GM12873 (cell line): ENCODE measurements around the gene ZYG11A.

Source experiments
- TF ChIP-seq, protein P1 (sequence below): IDR thresholded peaks from 2 replicates; pipeline ENCODE4 v1.5.1; 2012; ENCODE audit warnings: low read depth, mild to moderate bottlenecking, moderate library complexity, low read length, control low read depth; ENCODE audit not compliant: insufficient read depth; ENCODE audit errors: missing control alignments

The ZYG11A gene

DNA sequence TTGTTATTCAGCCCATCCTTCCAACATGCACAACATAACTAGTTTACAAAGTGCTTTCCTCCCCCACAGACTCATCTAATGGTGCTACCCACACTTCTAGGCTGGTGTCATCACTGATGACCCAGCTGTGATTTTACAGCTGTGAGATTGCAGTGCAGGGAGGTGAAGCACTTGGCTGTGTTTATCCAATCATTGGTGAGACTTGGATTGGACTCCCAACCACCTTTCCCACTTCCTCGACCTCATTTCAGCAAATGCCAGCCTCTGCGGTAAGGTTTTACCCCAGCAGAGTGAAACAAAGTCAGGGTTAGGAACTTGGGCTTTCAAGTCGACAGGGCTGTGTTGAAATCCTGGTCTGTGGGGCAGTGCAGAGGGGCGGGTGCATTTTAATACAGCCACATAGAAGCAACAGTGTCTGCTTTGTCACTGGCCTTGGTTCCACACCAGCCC is 56.9 kb downstream of the ZYG11A start:
- TF ChIP-seq, protein P1, sequence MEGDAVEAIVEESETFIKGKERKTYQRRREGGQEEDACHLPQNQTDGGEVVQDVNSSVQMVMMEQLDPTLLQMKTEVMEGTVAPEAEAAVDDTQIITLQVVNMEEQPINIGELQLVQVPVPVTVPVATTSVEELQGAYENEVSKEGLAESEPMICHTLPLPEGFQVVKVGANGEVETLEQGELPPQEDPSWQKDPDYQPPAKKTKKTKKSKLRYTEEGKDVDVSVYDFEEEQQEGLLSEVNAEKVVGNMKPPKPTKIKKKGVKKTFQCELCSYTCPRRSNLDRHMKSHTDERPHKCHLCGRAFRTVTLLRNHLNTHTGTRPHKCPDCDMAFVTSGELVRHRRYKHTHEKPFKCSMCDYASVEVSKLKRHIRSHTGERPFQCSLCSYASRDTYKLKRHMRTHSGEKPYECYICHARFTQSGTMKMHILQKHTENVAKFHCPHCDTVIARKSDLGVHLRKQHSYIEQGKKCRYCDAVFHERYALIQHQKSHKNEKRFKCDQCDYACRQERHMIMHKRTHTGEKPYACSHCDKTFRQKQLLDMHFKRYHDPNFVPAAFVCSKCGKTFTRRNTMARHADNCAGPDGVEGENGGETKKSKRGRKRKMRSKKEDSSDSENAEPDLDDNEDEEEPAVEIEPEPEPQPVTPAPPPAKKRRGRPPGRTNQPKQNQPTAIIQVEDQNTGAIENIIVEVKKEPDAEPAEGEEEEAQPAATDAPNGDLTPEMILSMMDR: no peak

DNA sequence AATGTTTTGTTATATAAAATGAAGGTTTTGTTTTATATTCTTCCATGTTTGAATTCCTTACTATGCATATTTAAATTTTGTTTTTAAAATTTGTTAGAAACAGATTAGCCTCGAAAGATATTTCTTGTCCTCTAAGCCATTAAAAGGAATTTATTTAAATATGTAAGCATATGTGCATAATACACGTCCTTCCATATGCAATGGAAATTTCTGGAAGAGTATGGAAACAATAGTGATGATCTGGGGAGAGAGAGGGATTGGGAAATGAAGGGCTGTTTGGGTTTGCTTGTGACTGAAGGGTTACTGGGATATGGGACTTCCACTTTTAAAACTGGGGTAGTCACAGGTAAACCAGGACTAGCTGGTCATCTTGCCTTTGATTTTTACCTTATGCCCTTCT is 57.8 kb downstream of the ZYG11A start:
- TF ChIP-seq, protein P1: no peak

DNA sequence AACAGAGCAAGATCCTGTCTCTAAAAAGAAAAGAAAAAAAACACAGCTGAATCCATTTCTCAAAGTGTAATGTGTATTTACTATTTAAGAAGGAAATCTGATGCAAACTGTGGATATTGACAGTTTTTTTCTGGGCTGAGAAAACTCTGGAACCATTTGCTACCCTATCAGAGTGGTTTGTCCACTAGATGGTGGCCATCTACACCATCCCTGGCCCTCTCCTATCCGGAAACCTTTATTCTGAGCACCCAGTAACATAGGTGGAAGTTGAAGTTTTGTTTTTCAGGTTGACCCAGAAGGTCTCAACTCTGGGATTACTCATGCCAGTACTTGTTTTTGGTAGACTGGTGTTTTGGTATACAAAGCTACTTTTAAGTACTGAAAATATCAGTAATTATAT is 58.8 kb downstream of the ZYG11A start:
- TF ChIP-seq, protein P1: no peak

DNA sequence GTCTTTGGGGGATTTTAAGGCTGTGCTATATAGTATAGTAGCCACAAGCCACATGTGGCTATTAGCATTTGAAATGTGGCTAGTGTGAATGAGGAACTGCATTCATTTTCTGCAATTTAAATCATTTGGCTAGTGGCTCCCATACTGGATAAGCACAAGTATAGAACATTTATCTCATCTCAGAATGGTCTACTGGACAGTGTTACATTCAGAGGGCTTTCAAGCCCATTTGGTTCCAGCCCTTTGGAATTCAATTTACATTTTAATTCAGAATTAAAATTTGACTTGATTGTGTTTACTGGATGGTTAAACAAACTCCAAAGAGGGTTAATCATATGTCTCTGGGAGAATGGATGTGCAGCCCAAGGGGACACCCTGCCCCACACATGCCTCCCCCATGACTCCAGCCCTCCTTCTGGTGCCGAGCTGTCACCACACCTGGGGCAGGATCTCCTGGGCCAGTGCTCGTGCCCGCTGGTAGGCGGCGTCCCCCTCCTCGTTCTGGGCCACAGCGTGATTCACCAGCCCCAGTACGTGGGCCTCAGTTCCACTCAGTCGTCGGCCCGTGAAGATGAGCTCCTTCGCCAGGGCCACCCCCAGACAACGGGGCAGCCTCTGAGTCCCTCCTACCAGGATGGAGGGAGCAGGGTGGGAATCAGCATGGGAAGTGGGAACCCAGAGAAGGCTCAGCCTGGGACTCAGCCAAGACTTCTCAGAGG is 61.8 kb downstream of the ZYG11A start:
- TF ChIP-seq, protein P1: no peak

DNA sequence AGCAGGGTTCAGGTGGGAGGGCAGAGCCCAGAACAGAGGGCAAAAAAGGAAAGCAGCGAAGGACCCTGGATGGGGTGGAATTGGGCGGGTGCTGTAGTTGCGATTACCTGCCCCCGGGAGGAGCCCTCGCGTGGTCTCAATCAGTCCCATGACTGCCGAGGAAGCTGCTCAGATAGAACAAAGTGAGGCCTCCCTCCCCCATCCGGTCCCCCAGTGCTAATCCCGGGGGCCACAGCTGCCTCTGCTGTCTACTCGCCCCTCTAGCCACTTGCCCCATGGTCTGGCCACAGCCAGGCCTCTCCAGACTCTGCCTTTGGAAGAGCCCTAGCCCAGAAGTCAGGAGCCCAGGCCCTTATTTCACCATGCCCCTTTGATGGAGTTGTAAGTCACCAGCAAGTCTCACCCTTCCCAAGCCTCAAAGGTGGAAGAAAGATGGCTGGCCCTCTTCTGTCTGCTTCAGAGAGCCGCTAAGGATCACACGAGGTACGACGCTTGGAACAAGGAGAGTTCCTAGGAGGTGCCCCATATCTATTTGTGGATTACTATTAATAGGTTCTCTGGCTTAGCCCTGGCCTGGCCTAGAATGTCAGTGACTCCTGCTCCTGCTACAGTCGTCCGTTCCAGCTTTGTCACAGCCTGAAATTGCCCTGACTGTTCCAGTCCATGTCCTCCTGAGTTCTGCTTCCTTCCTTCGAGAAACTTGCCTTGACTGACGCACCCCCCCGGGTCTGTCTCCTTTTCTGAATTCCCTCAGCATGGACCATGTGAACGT is 62.6 kb downstream of the ZYG11A start:
- TF ChIP-seq, protein P1: peak; percentile 78

DNA sequence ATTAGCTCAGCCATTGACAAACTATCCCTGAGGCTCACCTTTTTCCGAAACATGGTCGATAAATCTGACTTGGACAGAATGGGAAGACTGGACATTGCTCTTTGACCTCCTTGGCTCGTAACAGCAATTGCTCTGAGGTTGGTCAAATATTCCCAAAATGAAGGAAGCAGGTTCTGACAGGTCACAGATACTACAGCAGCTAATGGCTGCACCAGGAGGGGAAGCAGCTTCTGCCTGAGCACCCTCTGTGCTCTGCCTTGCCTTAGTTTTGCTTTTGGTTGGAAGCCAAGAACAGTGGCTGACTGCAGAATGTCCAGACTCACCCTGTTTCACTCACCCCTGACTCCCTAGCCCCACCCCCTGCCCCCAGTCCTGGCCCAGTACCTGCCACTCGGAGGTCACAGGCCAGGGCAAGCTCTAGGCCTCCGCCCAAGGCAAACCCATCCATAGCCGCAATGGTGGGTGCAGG is 63.6 kb downstream of the ZYG11A start:
- TF ChIP-seq, protein P1: no peak

DNA sequence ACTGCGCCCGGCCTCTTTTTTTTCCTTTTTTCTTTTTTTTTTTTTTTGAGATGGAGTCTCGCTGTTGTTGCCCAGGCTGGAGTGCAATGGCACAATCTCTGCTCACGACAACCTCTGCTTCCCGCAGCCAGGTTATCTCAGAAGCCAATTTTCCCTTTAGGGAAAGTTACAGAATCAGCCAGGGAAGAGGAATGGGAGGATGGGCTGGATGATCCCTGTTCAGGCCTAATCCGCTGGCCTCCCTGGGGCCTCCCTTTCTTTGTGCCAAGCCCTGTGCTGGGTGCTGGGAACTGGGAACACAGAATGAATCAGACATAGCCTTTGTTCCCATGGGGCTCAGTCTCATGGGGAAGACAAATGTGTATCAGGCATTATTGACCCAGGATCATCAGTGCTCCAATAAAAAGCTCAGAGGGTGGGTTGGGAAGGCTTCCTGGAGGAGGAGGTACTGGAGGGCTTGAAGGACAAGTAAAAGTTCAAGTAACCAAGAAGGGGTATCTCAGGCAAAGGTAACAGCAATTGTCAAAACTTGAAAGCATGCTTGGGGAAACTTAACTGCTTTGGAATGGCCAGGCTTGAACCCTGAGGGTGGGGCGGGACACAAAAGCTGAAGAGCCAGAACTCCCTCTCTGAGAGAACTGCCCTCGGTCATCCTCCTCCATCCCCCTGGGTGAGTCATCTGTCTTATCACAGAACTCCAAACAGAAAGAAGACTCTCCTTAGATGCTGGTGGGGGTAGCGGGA is 64.7 kb downstream of the ZYG11A start:
- TF ChIP-seq, protein P1: no peak
